Measurements from ENCODE around the gene SARDH. TPM values are rescaled to one million over a fixed set of nuclear protein-coding genes. Genes with fewer than 3 reads are reported as not detected.

Gene SARDH
- total and polyA plus RNA-seq, 5 donors: 1.7 to 3.2 (median 2.7) TPM

Other genes starting within 250 kb of the SARDH start
- gene MYMK, start 213.4 kb downstream of the SARDH start, total RNA-seq: not detected
- gene MYMK, start 213.4 kb downstream of the SARDH start, polyA plus RNA-seq: not detected
- gene ADAMTSL2, start 203.6 kb downstream of the SARDH start, total RNA-seq: 10 to 100 TPM; 30.3 to 90.2 (median 47.1) TPM
- gene ADAMTSL2, start 203.6 kb downstream of the SARDH start, polyA plus RNA-seq: 37.3 TPM
- 1 to 10 TPM; 1.2 to 5.4 (median 1.4) TPM for gene FAM163B, start 129.0 kb downstream of the SARDH start, total RNA-seq
- 2.0 TPM for gene FAM163B, start 129.0 kb downstream of the SARDH start, polyA plus RNA-seq
- gene DBH, start 102.0 kb downstream of the SARDH start, total RNA-seq: under 1 TPM in 2 of 4 donors, not detected in 2; 0.09 to 0.14 TPM
- gene DBH, start 102.0 kb downstream of the SARDH start, polyA plus RNA-seq: 0.05 TPM

Measured in right cardiac atrium (tissue), 5 donors.